ENCODE results near the gene F8.
"Not testable (repeated sequence)": the region's sequence is repeated elsewhere in the genome, so short reads cannot be mapped to it uniquely, and the experiment has no call there.

The F8 gene

GRCh38 chrX:154885549-154885948 lies 137.0 kb downstream of the F8 start:
- DNase-seq = not testable (repeated sequence)

DNA sequence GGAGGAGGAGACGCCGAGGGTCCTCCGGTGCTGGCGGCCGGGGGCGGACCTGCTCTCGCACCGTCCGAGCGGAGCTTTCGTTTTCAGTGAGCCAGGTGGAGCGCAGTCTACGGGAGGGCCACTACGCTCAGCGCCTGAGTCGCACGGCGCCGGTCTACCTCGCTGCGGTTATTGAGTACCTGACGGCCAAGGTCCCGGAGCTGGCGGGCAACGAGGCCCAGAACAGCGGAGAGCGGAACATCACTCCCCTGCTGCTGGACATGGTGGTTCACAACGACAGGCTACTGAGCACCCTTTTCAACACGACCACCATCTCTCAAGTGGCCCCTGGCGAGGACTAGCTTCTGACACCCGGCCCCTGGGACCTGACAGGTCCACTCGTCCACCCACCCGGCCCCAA lies 137.5 kb downstream of the F8 start:
- not testable (repeated sequence) for DNase-seq

- DNase-seq = not testable (repeated sequence)
These were observed 138.5 kb downstream of the F8 start for GRCh38 chrX:154884069-154884468.

DNA sequence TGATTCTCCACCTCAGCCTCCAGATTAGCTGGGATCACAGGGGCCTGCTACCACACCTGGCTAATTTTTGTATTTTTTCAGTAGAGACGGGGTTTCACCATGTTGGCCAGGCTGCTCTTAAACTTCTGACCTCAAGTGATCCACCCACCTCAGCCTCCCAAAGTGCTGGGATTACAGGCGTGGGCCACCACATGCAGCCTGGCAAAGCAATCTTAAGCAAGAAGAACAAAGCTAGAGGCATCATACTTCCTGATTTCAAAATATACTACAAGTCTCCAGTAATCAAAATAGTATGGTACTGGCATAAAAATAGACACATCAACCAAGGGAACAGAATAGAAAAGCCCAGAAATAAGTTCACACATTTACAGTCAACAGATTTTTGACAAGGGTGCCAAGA lies 149.2 kb downstream of the F8 start:
- DNase-seq = no peak

GRCh38 chrX:154868522-154868921 lies 154.0 kb downstream of the F8 start:
- not testable (repeated sequence) for DNase-seq

- DNase-seq = no peak
These were observed 167.3 kb downstream of the F8 start for GRCh38 chrX:154855256-154855655.

DNA sequence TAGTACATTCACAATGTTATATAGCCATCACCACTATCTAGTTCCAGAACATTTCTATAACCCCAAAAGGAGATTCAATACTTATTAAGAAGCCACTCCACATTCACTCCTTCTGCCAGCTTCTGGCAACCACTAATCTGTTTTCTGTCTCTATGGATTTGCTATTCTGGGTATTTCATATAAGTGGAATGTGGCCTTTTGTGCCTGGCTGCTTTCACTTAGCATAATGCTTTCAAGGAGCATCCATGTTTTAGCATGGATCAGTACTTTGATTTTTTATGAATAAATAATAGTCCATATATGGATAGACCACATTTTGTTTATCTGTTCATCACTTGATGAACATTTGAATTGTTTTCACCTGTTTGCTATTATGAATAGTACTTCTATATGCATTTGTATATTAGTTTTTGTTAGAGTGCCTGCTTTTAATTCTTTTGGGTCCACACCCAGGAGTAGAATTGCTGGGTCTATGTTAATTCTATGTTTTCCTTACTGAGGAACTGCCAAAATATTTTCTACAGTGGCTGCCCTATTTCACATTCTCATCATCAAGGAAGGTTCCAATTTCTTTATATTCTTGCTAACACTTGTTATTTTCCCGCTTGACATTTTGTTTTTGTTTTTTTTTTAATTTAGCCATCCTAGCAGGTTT lies 171.4 kb downstream of the F8 start:
- no peak for DNase-seq

DNA sequence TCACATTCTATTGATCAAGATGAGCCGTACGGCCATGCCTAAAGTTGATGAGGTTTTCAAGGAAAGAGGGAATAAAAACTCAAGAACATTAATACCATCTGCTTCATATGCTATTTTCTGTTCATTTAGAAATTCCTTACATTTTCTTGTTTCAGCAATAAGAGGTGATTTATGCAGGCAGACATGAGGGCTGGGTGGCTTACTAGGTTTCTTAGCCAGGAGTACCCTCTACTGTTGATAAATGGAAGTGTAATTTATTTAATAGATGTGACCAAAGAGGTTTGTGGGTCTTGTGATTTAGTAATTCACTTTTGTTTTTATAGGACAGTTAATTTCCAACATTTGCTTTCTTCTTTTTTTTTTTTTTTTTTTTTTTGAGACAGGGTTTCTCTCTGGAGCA lies 181.7 kb downstream of the F8 start:
- DNase-seq = peak in 1 of 56 donors; percentile 1

- no peak for DNase-seq
These were observed 186.4 kb downstream of the F8 start for GRCh38 chrX:154836163-154836562.

DNA sequence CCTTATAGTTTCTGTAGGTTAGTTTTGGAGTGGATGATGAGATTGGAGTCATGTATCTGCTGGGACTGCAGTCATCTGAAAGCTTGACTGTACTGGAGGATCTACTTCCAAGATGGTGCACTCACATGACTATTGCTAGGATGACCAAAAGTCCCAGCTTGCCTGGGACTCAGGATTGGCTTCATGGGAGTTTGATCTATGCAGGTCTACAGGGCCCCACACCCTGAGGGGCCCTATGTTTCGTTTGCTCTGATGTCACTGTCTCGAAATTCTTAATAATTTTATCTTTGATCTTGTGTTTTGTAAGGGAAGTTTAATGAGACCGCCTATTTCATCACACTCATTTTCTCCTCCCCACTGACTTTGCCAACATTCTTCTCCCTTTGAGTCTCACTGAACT lies 188.0 kb downstream of the F8 start, which contains the start of gene SMIM9:
Gene SMIM9, minus strand, starts transcription at position 101 of the 400 bp plus-strand sequence. CDS start 3,806 bp downstream, outside the sequence.
- no peak for DNase-seq

- DNase-seq = no peak
These were observed 188.7 kb downstream of the F8 start for GRCh38 chrX:154833746-154834274.

DNA sequence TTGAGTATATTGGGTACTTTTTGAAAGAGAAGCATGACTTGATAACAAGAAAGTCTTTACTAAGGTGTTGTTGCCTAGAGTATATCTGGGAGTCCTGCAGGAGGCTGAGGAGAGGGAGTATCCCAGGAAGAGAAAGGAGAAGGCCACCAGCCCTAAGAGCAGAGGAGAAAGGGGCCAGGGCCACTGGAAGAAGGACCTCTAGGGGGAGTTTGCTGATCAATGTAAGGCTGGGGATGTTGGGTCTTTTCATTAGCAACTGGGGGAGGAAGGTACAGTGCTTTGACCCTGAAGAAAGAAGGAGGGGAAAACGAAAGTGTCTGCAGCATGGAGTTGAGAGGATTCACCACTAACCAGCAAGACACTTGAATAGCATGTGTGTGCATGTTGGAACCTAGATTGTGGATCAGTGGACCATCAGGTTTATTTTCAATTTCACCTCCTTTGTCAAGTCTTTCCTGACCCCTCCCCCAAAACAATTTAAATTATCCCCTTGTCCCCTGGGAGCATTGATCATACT lies 192.5 kb downstream of the F8 start:
- no peak for DNase-seq

DNA sequence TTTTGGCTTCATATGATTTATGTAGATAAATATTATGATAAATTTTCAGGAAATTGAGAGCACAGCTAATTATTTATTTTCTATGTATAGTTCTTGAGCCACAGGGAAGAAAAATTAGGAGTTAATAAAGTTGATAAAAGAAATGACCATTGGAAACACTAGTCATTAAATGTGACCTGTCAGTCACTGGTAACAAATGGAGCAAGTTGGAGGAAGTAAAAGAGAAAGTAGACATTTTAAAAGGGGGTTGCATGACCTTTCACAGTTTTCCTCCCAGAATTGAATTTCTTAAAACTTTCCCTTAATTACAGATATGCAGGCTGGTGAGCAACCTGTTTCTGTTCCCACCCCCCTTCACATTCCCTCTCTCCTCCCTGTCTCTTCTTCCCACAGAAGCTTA lies 193.4 kb downstream of the F8 start:
- no peak for DNase-seq

- no peak for DNase-seq
These were observed 194.5 kb downstream of the F8 start for GRCh38 chrX:154828016-154828408.

DNA sequence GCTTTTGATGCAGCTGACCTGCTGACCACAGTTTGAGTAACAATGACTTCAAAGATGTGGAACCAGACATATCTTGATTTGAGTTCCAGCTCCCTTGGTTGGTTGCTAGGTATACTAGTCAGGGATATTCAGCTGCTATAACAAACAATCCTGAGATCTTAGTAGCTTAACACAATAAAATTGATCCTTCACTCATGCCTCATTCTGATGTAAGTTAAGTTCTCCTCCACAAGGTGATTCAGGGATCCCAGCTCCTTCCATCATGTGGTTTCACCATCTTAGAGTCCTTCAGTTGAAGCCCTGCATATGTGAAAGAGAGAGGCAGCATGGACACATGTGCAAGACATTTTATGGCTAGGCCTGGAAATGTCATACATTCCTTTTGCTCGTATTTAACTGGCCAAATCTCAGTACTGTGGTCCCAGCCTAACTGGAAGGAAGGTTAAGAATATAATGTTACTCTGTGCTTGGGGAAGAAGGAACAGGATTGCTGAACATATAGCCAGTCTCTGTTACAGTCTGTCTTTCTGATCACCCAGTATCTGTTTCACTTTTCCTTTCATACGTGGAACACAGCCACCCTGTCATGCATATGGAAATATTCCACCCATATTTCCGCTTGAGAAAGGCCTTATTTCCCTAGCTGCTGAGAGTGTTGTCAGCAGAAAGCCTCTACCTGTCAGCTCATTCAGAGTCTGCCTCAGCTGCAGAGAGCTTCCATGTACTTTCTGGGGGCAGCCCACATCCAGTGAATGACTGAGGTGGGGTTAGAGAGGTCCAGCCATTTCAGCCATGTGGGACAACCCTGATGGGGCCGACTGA lies 195.1 kb downstream of the F8 start:
- DNase-seq = no peak

GRCh38 chrX:154825586-154825985 lies 196.9 kb downstream of the F8 start:
- DNase-seq = not testable (repeated sequence)

- no peak for DNase-seq
These were observed 197.9 kb downstream of the F8 start for GRCh38 chrX:154824638-154825037.

DNA sequence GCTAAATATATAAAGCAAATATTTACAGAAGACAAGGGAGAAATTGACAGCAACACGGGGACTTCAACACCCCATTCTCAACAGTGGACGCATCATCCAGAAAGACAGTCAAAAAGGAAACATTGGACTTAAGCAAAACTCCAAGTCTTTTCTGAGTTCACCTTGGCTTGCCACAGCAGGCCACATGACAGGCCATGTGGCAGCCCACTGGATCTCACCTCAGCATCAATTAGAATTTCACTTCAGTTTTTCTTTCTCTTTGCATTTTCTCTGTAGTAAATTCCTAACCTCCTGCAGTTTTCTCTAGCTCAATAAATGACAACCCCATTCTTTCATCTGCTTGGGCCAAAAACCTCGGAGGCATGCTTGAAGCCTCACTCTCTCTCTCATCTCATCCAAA lies 200.5 kb downstream of the F8 start:
- no peak for DNase-seq

DNA sequence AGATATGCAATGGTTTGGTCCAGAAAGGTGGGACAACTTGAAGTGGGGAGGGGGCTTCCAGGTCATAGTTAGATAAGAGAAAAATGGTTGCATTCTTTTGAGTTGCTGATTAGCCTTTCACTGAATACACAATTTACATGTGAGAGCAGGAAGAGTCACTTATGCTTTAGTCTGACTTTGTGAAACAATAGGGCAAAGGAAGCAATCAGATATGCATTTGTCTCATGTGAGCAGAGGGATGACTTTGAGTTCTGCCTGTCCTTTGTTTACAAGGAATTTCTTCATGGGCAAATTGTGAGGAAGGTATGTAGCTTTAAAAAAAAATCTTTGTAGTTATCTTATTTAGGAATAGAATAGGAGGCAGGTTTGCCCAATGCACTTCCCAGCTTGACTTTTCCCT lies 201.0 kb downstream of the F8 start:
- DNase-seq = no peak

DNA sequence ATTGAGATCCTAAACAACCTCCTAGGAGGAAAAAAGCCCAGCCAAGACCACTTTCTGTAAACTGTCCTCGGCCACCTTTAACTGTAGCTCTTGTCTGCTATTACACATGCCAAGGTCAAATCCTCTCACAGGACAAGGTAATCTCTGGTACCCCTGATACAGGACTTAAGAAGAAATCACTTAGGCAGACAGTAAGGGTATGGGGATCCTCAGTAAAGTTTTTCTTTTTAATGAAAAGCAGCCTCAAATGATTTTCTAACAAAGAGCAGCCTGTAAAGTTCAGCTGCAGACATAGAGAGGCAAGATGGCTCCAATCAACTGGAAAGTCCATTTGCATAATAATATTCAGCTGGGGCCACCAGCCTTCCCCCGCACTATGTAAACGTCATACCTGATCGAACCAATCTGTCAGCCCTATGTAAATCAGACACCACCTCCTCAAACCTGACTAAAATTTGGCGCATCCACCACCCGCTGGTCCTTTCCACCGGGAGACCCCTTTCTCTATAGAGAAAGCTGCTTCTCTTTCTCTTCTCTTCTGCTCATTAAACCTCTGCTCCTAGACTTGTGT lies 202.7 kb downstream of the F8 start:
- no peak for DNase-seq

DNA sequence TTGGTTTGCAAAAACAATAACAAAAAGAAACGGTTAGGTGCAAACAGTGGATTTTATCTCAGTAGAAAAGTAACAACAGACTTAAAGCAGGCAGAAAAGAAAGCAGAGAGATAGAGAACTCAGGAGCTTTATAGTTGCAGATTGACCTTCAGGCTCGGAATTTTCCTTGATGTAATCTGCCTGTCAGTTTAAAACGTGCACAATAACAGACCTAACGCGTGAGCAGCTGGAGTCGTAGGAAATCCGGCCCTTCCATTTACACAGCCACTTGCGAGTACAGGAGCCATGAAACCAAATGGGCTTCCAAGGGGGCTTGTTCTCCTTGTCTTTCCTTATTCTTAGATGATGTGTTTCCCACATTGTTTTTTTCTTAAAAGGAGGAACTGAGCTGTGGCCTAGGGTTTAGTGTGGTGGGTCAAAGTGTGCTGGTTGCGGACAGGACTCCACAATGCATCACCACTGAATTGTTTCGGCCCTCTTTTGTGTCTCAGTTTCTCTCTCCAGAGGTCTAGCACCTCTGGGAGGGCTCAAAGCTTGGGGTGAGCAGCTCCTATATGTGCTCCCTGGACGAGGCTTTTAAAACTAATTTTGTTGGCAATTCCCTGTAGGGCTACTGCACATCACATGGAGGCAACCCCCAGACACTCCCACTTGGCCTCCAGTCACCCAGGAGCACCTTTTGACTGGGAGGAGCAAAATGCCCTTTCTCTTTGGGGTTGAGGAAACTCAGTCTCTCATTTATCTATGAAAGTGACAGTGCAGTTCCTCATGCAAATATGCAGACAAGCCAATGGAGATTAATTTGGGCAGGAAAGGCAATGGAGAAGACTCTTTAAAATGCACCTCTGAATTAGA lies 203.4 kb downstream of the F8 start:
- DNase-seq = no peak
